Measurements from ENCODE around the gene KCNJ15. TPM values are rescaled to one million over a fixed set of nuclear protein-coding genes. Genes with fewer than 3 reads are reported as not detected.

KCNJ15 gene
- total and polyA plus RNA-seq, 8 donors = 54.1 to 103 (median 80.7) TPM

- no peak for TF ChIP-seq CTCF (IDR thresholded peaks at IDR 0.05)
- H3K9me3 ChIP-seq = no peaks in the 10 kb centered on the region
- H3K27ac ChIP-seq = peak overlapping the region in 1 of 2 donors; percentile 49
- no peak overlapping the region for H3K4me3 ChIP-seq
- no peaks in the 10 kb centered on the region for H3K36me3 ChIP-seq
- DNase-seq = peak in 1 of 4 donors; percentile 71
- intact Hi-C loops (cut with DNase I) = no loop called here
- peaks cover 15 to 44% of the 10 kb centered on the region in 2 donors for H3K4me1 ChIP-seq
- ATAC-seq = peak; percentile 72
- H3K27me3 ChIP-seq = no peaks in the 10 kb centered on the region
These were observed 57.8 kb downstream of the KCNJ15 start for GRCh38 chr21:38314558-38314957.

- H3K4me1 ChIP-seq = peaks cover 15 to 38% of the 10 kb centered on the region in 2 donors
- no peak for TF ChIP-seq CTCF (IDR thresholded peaks at IDR 0.05)
- H3K4me3 ChIP-seq = no peak overlapping the region
- DNase-seq (no peak), ATAC-seq (peak; percentile 24)
- H3K27me3 ChIP-seq = no peaks in the 10 kb centered on the region
- H3K27ac ChIP-seq = peak overlapping the region in 1 of 2 donors; percentile 23
- intact Hi-C loops (cut with DNase I) = no loop called here
- H3K36me3 ChIP-seq = no peaks in the 10 kb centered on the region
- H3K9me3 ChIP-seq = no peaks in the 10 kb centered on the region
These were observed 58.3 kb downstream of the KCNJ15 start for GRCh38 chr21:38315122-38315521.

GRCh38 chr21:38319781-38320180 is 63.0 kb downstream of the KCNJ15 start:
- intact Hi-C loops (cut with DNase I) = no loop called here

GRCh38 chr21:38321568-38321967 is 64.8 kb downstream of the KCNJ15 start:
- Histone ChIP-seq H3K4me1 (peaks cover 4 to 17% of the 10 kb centered on the region in 2 donors), H3K9me3 (no peaks in the 10 kb centered on the region), H3K4me3 (no peak overlapping the region), H3K36me3 (no peaks in the 10 kb centered on the region), H3K27me3 (no peaks in the 10 kb centered on the region), H3K27ac (no peak overlapping the region)
- DNase-seq = no peak
- TF ChIP-seq CTCF (IDR thresholded peaks at IDR 0.05) = no peak
- ATAC-seq = no peak
- intact Hi-C loops (cut with DNase I) = no loop called here

More at GRCh38 chr21:38319781-38320180, 63.0 kb downstream of the KCNJ15 start:
- Histone ChIP-seq H3K4me1 (peaks cover 9 to 22% of the 10 kb centered on the region in 2 donors), H3K4me3 (no peak overlapping the region), H3K9me3 (no peaks in the 10 kb centered on the region), H3K27ac (no peak overlapping the region), H3K36me3 (no peaks in the 10 kb centered on the region), H3K27me3 (no peaks in the 10 kb centered on the region)
- TF ChIP-seq CTCF (IDR thresholded peaks at IDR 0.05) = no peak
- ATAC-seq (no peak), DNase-seq (no peak)

- no peak for TF ChIP-seq CTCF (IDR thresholded peaks at IDR 0.05)
- intact Hi-C loops (cut with DNase I) = no loop called here
- Histone ChIP-seq H3K4me3 (no peak overlapping the region), H3K27me3 (no peaks in the 10 kb centered on the region), H3K36me3 (no peaks in the 10 kb centered on the region), H3K9me3 (no peaks in the 10 kb centered on the region), H3K27ac (no peak overlapping the region), H3K4me1 (peaks cover 8 to 17% of the 10 kb centered on the region in 2 donors)
- ATAC-seq = no peak
- DNase-seq = no peak
These were observed 65.6 kb downstream of the KCNJ15 start for GRCh38 chr21:38322311-38322950.

Data from left lung (tissue), 10 donors.